GM12865 (cell line): ENCODE measurements around the gene GPNMB.
"Not testable (repeated sequence)": the region's sequence is repeated elsewhere in the genome, so short reads cannot be mapped to it uniquely, and the experiment has no call there.

Experiments used
- DNase-seq: peaks from one replicate; pipeline ENCODE4 v3.0.0; 2010; ENCODE audit warnings: low read depth
- H3K4me3 ChIP-seq: 2 replicates; pipeline ENCODE4 v1.5.1; 2011; ENCODE audit warnings: mild to moderate bottlenecking, low read depth, low read length, control low read depth
- TF ChIP-seq, protein P1 (sequence below): IDR thresholded peaks from 2 replicates; pipeline ENCODE4 v1.5.1; 2011; ENCODE audit warnings: low read length, control low read depth, low read depth, inconsistent platforms; ENCODE audit not compliant: insufficient read depth; ENCODE audit errors: missing control alignments

GPNMB gene

DNA sequence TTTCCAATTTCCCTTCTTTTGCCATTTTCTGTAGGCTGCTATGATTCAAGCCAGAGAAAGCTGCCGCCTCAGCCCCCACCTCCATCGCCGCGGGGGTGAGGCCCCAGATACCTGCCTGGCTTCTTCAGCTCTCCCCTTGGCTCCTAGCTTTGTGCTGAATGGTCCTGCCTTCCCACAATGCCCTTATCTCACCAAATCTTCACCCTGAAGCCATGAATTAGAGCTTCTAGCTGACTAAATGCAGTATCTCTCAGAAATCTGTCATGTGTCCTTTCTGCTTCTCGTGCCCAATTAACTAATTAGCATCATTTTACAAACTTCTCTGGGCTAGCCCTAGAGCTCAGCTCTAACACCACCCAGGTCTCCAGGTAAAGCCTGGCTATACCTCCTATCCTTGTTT is 32.2 kb upstream of the GPNMB start:
- TF ChIP-seq, protein P1, sequence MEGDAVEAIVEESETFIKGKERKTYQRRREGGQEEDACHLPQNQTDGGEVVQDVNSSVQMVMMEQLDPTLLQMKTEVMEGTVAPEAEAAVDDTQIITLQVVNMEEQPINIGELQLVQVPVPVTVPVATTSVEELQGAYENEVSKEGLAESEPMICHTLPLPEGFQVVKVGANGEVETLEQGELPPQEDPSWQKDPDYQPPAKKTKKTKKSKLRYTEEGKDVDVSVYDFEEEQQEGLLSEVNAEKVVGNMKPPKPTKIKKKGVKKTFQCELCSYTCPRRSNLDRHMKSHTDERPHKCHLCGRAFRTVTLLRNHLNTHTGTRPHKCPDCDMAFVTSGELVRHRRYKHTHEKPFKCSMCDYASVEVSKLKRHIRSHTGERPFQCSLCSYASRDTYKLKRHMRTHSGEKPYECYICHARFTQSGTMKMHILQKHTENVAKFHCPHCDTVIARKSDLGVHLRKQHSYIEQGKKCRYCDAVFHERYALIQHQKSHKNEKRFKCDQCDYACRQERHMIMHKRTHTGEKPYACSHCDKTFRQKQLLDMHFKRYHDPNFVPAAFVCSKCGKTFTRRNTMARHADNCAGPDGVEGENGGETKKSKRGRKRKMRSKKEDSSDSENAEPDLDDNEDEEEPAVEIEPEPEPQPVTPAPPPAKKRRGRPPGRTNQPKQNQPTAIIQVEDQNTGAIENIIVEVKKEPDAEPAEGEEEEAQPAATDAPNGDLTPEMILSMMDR, result no peak
- no peak overlapping the region for H3K4me3 ChIP-seq
- no peak for DNase-seq

DNA sequence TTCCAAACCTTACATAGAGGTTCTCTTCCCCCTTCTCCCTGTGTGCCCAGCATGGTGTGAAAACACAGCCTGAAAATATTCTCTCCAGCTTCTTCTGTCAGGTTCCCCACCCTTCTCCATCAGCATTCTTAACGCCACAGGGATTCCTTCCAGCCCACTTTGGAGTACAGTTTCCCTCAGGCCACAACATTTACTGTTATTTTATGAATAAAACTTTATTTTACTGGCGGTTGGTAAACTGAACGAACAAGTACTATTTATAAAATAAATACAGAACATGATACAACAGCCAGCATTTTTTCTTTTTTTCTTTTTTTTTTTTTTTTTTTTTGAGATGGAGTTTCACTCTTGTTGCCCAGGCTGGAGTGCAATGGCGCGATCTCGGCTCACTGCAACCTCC is 31.6 kb upstream of the GPNMB start:
- TF ChIP-seq, protein P1, result no peak
- DNase-seq, result no peak
- H3K4me3 ChIP-seq, result no peak overlapping the region

DNA sequence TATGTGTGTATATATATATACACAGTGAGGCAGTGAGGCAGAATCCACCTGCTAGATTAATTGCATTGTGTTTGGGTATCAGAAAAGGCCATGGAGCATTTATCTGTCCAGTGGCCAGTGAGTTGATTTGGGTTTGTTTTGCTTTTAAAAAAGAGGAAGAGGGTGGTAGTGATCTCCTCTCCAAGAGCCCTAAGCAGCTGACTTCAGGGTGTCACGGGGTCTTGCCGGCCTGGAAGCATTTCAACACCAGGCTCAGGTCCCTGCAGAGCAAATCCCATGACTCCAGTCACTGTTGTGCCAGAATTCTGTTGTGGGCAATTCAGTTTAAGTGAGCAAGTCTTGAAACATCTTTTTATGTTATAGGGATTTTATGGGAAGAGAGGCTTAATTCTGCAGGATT is 30.6 kb upstream of the GPNMB start:
- TF ChIP-seq, protein P1, result no peak
- no peak for DNase-seq
- H3K4me3 ChIP-seq, result no peak overlapping the region

DNA sequence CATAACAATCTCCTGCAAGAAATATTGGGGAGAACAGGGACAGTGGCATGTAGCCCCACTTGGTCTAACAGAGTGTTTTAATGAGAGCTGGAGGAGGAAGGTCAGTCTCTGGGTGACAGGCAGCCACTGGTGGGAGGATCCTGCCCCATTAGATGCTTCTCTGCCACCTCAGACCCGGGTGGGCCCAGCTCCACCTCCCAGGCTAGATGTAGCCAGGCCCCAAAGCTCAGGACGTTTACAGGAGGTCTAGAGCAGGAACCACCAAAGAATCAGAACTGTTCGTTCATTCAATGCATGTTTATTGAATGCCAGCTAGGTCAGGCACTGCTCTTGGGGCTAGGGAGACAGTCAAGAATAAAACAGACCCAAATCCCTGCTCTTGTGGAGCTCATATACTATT is 28.4 kb upstream of the GPNMB start:
- H3K4me3 ChIP-seq, result no peak overlapping the region
- DNase-seq, result no peak
- TF ChIP-seq, protein P1, result no peak

DNA sequence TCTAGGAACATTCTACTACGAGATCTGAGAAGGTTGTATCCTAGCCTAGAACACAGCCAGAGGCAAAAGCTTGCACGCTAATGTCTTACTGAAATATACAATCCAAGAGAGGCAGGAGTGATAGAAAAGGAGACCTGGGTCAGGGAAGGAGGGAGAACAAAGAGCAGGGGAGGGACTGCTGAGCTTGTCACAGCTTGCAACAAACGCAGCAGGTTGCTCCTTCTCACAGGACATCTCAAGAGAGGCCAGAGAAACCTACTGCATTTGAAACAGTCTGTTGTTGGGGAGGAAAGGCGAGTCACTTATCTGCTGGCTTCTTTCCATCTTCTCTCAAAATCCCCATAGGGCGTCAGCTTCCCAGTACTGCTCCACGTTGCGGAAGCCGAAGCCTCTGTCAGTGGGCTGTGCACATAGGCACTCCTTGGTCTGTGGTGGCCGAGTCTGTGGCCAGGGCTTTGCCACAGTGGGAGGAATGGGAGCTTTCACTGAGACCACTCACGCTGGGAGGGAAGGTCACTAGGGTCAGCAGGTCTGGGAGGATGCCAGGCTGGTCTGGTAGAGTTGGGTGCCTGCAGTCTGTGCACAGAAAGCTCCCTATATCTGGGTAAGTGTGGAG is 25.8 kb upstream of the GPNMB start:
- no peak for DNase-seq
- H3K4me3 ChIP-seq, result no peak overlapping the region
- TF ChIP-seq, protein P1, result no peak

DNA sequence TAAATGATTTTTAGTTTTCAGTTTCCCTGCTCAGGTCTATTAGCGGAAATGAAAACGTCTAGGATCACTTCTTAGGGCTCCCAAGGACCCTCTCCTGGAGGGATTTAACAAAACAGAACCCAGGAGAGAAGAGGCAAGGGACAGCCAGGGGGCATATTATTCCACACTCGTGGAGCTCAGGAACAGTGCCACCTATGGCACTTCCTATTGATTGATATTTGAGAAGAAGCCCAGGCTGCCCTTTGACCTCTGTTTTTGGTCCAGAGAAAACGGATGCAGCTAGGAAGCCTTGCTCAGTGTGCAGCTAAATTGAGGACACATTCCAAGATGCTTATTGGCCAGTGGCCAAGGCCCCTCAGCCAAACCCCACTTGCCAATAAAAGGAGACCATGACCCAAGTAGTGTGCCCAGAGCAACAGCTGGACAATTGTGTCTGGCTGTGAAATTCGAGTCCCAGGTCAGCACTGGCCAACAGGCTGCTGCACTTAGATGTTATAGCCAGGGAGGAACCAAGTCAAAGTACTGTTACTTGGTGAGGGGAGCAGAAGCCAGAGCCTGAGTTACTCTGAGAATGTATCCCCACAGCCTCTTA is 24.0 kb upstream of the GPNMB start:
- no peak overlapping the region for H3K4me3 ChIP-seq
- TF ChIP-seq, protein P1, result no peak
- no peak for DNase-seq

DNA sequence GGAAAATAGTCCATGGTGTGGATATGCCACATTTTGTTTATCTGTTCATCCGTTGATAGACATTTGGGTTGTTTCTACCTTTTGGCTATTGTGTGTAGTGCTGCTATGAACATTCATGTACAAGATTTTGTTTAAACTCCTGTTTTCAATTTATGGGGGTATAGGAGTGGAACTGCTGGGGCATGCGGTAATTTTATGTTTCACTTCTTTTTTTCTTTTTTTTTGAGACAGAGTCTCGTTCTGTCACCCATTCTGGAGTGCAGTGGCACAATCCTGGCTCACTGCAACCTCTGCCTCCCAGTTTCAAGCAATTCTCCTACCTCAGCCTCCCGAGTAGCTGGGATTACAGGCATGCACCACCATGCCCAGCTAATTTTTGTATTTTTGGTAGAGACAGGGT is 22.2 kb upstream of the GPNMB start:
- H3K4me3 ChIP-seq, result not testable (repeated sequence)
- DNase-seq, result peak; percentile 13
